ENCODE results near the gene C13orf46.

- no peak for TF ChIP-seq EP300 (IDR thresholded peaks at IDR 0.05; ENCODE audit: low read depth)
- TF ChIP-seq POLR2AphosphoS5 (IDR thresholded peaks at IDR 0.05), result no peak
- TF ChIP-seq, protein P1, sequence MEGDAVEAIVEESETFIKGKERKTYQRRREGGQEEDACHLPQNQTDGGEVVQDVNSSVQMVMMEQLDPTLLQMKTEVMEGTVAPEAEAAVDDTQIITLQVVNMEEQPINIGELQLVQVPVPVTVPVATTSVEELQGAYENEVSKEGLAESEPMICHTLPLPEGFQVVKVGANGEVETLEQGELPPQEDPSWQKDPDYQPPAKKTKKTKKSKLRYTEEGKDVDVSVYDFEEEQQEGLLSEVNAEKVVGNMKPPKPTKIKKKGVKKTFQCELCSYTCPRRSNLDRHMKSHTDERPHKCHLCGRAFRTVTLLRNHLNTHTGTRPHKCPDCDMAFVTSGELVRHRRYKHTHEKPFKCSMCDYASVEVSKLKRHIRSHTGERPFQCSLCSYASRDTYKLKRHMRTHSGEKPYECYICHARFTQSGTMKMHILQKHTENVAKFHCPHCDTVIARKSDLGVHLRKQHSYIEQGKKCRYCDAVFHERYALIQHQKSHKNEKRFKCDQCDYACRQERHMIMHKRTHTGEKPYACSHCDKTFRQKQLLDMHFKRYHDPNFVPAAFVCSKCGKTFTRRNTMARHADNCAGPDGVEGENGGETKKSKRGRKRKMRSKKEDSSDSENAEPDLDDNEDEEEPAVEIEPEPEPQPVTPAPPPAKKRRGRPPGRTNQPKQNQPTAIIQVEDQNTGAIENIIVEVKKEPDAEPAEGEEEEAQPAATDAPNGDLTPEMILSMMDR (IDR thresholded peaks at IDR 0.05), result no peak
Observed at GRCh38 chr13:113936166-113936965, 37.5 kb downstream of the C13orf46 start.
